GM21360 (cell line): Measurements from ENCODE around the gene ZNF550.
A peak's percentile ranks its signal among the peaks of the same experiment; 100 is the strongest.
"Not testable (repeated sequence)": the region's sequence is repeated elsewhere in the genome, so short reads cannot be mapped to it uniquely, and the experiment has no call there.

Experiments used
- ATAC-seq: cut with Tn5 transposase; IDR thresholded peaks from one replicate; pipeline ENCODE4 v1.9.1; 2021; ENCODE audit warnings: mild to moderate bottlenecking, moderate library complexity; ENCODE audit not compliant: unreplicated experiment

ZNF550 gene

GRCh38 chr19:57537953-57538547, 21.6 kb downstream of the ZNF550 start:
- no peak for ATAC-seq

DNA sequence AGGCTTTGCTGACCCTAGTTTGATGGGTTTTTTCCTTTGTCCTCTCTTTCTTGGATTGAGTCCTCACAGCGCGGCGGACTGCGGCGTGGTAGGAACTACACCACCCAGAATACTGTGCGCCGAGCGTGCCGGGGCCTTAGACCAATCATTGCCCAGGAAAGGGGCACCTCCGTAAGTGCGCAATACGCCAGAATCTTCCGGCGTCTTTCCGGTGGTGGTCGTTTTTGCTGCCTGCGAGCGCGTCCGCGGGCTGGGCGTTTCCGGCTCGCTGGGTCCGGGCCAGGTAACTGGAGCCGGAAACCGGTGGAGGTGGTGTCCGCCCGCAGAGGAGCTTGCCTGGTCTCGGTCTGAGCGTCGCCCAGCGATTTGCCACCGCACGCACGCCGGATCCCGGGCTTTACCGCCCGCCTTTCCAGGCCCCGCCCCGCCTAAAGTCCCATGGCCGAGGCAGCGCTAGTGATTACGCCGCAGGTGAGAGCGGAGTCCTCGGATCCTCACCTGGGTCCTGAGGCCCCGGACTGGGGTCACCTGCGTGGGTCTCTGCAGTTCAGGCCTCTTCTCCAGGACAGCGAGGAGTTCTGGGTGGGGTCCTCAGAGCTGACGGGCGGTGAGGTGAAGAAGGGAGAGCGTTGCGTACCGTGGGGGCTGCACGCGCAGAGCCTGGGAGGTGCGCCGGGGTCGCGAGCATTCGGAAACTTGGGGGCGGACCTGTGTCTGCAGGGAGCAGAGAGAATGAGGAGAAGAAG, 32.4 kb downstream of the ZNF550 start, which contains the start of gene ZNF549:
Gene ZNF549, plus strand, starts transcription at position 221 of the 746 bp plus-strand sequence. Its CDS starts 218 bp downstream, at position 439.
- ATAC-seq, result peak; percentile 93

- ATAC-seq, result not testable (repeated sequence)
Observed at GRCh38 chr19:57518021-57518420, 41.6 kb downstream of the ZNF550 start.

GRCh38 chr19:57515255-57515654, 44.4 kb downstream of the ZNF550 start:
- no peak for ATAC-seq

DNA sequence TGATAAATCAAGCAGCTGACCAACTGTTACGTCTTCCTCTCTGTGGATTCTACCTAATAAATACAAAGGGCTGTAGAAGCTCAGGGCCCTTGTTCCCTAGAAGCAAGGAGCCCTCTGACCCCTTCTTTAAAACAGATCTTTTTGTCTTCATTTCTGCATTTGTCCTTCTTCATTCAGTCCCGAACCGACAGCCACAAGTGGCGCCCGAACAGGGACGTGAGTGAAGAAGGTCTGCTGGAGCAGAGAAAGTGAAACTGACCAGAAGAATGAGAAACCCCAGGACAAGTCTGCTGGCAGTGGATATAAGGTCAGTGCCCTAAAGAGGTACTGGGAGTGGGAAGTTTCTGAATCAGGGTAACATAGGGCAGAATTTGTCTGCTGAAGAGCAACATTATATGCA, 46.8 kb downstream of the ZNF550 start:
- no peak for ATAC-seq

GRCh38 chr19:57511484-57511883, 48.2 kb downstream of the ZNF550 start:
- ATAC-seq, result no peak

- ATAC-seq, result no peak
Observed at GRCh38 chr19:57506163-57506562, 53.5 kb downstream of the ZNF550 start.

GRCh38 chr19:57500400-57500799, 59.3 kb downstream of the ZNF550 start:
- not testable (repeated sequence) for ATAC-seq

DNA sequence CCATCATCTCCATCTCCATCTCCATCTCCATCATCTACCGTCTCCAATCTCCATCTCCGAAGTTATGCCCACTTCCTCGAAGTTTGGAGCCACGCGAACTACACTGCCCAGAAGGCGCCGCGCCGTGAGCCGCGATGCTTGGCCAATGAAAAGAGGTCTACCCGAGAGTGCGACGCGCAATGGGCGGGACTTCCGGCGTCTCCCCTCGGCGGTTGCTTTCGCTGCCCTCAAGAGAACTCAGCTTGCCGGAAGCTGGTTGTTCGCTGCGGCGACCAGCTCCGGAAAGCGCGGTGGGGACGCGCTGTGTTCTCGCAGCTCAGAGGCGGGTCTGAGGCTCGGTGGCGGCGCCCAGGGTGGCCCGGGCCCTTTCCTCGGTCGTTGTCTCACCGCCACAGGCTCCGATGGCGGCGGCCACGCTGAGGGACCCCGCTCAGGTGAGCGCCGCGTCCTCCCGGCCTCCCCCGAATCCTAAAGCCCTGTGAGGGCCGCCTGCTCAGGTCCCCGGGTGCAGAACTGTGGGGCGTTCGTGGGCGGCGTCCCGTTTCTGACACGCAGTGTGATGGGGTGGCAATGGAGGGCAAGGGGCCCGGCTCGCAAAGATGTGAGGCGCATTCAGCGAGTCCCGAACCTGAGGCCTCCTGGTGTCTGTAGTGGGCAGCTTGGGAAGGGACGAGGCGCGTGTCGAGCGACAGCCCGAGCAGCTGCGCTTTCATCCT, 59.8 kb downstream of the ZNF550 start, which contains the start of gene ZNF773:
Gene ZNF773, plus strand, starts transcription at position 259 of the 716 bp plus-strand sequence. Its CDS starts 143 bp downstream, at position 402.
- peak; percentile 93 for ATAC-seq

DNA sequence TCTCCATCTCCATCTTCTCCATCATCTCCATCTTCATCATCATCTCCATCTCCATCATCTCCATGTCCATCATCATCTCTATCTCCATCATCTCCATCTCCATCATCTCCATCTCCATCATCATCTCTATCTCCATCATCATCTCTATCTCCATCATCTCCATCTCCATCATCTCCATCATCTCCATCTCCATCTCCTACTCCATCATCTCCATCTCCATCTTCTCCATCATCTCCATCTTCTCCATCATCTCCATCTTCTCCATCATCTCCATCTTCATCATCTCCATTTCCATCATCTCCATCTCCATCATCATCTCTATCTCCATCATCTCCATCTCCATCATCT, 60.4 kb downstream of the ZNF550 start:
- ATAC-seq, result not testable (repeated sequence)

GRCh38 chr19:57488299-57488644, 71.4 kb downstream of the ZNF550 start:
- ATAC-seq, result not testable (repeated sequence)

- peak; percentile 92 for ATAC-seq
Observed at GRCh38 chr19:57487477-57488298, 72.0 kb downstream of the ZNF550 start, which contains the start of gene ZNF419. Gene ZNF419, plus strand, starts transcription at chr19:57487750. Its CDS starts 201 bp downstream, at chr19:57487951.
